GM21515 (cell line): ENCODE measurements around the gene CDK14.
"Not testable (repeated sequence)": the region's sequence is repeated elsewhere in the genome, so short reads cannot be mapped to it uniquely, and the experiment has no call there.

Source experiments
- ATAC-seq: cut with Tn5 transposase; IDR thresholded peaks from one replicate; pipeline ENCODE4 v1.9.1; 2021; ENCODE audit not compliant: unreplicated experiment

The CDK14 gene

DNA sequence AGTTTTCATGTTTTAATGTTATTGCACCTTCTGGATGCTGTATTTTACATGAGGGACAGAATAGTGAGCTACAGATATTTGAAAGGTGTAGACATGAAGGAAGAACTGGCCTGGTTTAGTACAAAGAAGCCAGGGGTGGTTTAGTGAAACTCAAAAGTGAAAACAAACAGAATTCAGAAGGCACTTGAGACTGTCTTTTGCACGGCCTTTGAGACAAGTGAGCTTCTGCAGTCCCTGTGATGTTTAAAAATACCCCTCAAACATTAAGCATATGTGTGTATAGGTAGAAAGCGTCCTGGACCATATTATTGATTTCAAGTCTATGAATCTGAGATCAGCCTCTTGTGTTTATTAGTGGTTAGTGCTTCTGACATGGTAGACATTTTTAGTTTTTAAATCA lies 118.9 kb downstream of the CDK14 start:
- ATAC-seq: peak; percentile 60

- no peak for ATAC-seq
Measured at GRCh38 chr7:90717296-90718060, 121.4 kb downstream of the CDK14 start.

- no peak for ATAC-seq
Measured at GRCh38 chr7:90719155-90719554, 123.0 kb downstream of the CDK14 start.

DNA sequence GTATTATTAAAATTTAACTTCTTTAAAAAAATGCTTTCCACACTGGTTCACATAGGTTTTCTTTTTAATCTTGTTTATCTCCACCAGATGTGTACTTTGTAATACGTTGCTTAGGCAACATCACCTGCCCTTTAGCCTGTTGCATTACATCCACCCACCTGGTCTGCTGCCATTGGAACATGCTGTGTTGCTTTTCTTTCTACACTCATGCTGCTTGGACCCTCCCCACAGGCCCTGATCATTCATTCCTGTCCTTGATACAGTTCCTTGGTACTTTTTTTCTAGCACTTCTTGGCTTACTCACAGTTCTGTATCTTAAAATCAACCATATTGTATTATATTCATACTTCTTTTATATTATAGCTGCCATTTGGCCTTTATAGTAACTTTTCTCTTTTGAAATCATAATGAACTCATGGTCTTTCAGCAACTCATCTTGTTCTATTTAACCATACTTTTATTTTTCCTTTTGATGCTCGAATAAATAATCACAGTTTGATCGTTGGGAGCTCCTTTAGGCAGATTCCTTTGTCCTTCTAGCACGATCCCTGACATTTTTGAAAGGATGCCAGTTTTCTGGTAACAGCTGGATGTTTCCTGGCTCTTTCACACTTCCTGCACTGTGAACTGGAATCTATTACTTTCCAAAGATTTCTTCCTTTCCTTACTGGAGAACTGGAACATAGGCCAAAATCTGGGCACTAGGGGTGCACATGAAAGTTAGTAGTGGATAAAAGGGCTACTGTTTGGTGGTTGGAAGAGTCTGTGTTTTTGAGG lies 125.1 kb downstream of the CDK14 start:
- no peak for ATAC-seq

DNA sequence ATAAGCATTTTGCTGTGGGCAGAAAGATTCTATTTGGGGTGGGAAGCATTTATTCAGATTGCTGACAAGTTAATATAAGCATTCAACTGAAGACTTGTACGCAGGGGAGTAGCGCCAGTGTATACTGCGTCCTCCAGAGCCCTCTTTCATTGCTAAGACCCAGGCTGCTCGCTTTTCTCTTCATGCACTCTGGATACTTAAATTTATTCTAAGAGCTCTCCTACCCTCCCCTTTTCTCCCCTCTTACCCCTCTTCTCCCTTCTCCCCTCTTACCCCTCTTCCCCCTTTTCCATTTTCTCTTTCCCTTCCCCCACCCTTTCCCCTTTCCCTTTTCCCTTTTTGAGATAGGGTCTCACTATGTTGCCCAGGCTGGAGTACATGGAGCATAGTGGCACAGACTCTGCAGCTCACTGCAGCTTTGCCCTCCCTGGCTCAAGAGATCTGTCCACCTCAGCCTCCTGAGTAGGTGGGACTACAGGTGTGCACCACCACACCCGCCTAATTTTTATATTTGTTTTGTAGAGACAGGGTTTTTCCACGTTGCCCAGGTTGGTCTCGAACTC lies 125.8 kb downstream of the CDK14 start:
- no peak for ATAC-seq

- no peak for ATAC-seq
Measured at GRCh38 chr7:90723233-90723632, 127.1 kb downstream of the CDK14 start.

DNA sequence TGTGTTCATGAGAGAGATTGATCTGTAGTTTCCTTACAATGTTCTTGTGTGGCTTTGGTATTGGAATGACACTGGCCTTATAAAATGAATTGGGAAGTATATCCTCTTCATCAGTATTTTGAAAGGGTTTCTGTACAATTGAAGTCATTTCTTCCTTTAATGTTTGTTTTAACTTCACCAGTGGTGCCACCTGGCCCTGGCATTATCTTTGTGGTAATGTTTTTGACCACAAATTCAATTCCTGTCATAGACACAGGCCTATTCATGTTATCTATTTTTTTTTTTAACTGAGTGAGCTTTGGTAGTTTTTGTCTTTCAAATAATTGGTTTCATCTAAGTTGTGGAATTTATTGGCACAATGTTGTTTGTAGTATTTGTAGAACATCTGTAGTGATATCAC lies 127.7 kb downstream of the CDK14 start:
- ATAC-seq: no peak

GRCh38 chr7:90726120-90726519 lies 130.0 kb downstream of the CDK14 start:
- no peak for ATAC-seq

GRCh38 chr7:90726623-90727022 lies 130.5 kb downstream of the CDK14 start:
- no peak for ATAC-seq

- ATAC-seq: no peak
Measured at GRCh38 chr7:90727412-90727811, 131.3 kb downstream of the CDK14 start.

DNA sequence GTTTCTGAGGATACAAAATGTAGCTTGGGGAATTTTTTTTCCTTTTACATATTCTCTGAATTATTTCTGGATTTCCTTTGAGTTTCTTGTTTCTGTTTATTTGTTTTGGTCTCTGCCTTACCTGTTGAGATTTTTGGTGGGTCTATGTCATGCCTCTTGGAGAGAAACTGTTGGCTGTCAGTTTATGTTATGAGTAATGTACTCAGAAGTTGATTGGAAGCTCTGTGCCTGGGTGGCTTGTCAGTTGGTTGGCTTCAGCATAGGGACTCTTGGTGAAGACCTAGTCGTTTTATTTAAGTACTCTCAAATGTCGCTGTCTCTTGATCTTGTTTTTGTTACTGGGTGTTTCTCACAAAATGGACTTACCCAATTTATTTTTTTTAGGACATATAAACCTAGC lies 132.4 kb downstream of the CDK14 start:
- peak; percentile 86 for ATAC-seq

- not testable (repeated sequence) for ATAC-seq
Measured at GRCh38 chr7:90735611-90736280, 139.6 kb downstream of the CDK14 start.

DNA sequence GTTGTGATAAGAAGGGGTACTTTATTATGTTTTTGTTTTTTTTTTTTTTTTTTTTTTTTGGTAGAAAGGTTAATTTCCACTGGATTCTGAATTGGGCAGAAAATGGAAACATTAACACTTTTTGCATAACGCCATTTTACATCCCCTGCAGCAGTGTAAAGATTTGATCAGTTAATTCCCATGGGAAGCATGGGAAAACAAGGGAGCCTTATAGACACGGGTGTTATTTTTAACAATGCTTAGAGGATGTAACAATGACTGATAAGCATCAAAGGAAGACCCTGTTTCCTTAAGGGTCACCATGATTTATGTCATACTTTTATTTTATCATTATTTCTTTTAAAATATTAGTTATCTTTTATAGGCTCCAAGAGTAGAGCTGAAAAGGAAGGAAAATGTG lies 140.2 kb downstream of the CDK14 start:
- ATAC-seq: no peak

- peak; percentile 96 for ATAC-seq
Measured at GRCh38 chr7:90736968-90737939, 141.1 kb downstream of the CDK14 start.

DNA sequence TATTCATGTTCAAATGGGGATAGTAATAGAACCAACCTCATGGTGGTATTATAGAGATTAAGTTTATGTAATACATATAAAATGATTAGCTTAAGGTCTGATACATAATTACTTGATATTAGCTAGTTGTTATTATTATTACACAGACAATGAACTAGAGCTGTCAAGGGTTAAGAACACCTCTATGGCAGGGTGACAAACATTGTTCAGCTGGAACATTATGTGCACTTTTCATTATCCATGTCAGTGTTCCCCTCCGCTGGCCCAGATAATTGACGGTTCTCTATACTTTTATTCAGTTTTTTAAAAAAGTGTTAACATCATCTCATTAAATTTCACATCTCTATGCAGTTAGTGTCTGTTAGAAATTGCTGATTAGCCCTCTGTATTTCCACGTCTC lies 142.1 kb downstream of the CDK14 start:
- no peak for ATAC-seq

DNA sequence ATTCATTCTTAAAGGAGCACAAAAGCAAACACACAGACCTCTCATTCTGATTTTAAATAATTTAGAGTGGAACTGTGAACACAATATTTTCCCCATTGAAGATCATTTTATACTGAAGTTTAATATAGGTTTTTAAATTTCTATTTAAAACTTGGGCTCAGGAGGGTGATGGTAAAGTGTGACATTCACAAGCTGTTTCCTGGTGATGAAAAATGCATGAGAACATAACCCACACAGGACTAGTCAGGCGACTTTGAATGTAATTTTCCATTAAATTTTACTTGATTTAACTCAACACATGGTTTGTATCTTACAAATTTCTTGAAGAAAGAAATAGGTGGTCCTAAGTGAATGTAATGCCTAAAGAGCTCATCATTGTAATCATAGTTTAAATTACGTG lies 143.6 kb downstream of the CDK14 start:
- ATAC-seq: no peak

DNA sequence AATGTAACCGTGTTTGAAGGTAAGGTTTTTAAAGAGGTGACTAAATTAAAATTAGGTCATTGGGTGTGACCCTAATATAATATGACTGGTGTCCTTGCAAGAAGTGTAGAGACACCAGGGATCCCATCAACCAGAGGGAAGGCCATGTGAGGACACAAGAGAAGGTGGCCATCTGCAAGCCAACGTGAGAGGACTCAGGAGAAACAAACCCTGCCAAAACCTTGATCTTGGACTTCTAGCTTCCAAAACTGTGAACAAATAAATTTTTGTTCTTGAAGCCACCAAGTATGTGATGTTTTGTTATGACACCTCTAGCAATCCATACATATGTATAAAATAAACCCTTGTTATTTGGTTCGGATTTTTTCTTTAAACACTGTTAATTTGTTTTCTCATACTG lies 144.3 kb downstream of the CDK14 start:
- no peak for ATAC-seq

- no peak for ATAC-seq
Measured at GRCh38 chr7:90743626-90744025, 147.5 kb downstream of the CDK14 start.

DNA sequence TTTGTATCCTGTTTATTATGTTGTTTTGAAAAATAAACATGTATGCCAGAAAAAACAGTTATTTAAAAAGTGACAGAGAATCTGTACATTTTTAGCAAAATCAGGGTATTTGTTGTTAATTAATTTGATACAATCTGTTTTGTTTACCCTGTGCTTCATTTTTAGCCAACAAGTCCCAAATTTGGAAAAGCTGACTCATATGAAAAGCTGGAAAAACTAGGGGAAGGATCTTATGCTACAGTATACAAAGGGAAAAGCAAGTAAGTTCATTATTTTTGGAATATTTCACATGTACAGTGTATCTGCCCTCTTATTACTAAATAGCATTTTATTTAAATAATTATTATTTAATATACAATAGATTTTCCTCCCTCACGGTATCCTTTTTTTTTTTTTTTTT lies 151.4 kb downstream of the CDK14 start:
- ATAC-seq: no peak

- ATAC-seq: no peak
Measured at GRCh38 chr7:90749262-90749661, 153.1 kb downstream of the CDK14 start.
